ENCODE results near the gene TCF7L1. TPM values are rescaled to one million over a fixed set of nuclear protein-coding genes. Genes with fewer than 3 reads are reported as not detected.

TCF7L1 gene
- polyA plus RNA-seq, 3 donors, result 0.05 to 0.09 TPM; not detected in 1

- WGBS (ENCODE audit: insufficient coverage), result 93% methylated on average over 3 of the region's 7 CpGs
- H3K27ac Mint-ChIP-seq, result no peak overlapping the region
- H3K4me3 Mint-ChIP-seq, result no peak overlapping the region
- Histone ChIP-seq H3K4me2 (replicated peaks; ENCODE audit: extremely low read depth, low read length, poor library complexity, severe bottlenecking) (no peak overlapping the region), H3K9ac (ENCODE audit: insufficient read depth, low read length, poor library complexity, severe bottlenecking) (no peak overlapping the region), H3K4me3 (replicated peaks in 1 of 3; ENCODE audit: low read depth in 2 of 3, low read length in 3 of 3) (no peak overlapping the region), H4K20me1 (ENCODE audit: insufficient read depth, low read length) (no peaks in the 10 kb centered on the region), H3K27ac (ENCODE audit: low read depth in 1 of 2, low read length in 2 of 2) (no peak overlapping the region), H3K36me3 (replicated peaks in 1 of 2; ENCODE audit: control insufficient read depth in 1 of 2, insufficient read depth in 2 of 2, low read length in 2 of 2) (no peaks in the 10 kb centered on the region), H3K4me1 (ENCODE audit: control insufficient read depth in 1 of 2, insufficient read depth in 2 of 2, low read length in 2 of 2) (no peaks in the 10 kb centered on the region), H3K79me2 (ENCODE audit: insufficient read depth, low read length) (no peaks in the 10 kb centered on the region), H3K9me3 (replicated peaks in 1 of 2; ENCODE audit: control insufficient read depth in 1 of 2, insufficient read depth in 1 of 2, low read length in 2 of 2) (no peaks in the 10 kb centered on the region), H3K27me3 (ENCODE audit: control insufficient read depth in 2 of 2, insufficient read depth in 2 of 2, low read length in 2 of 2) (no peaks in the 10 kb centered on the region), H2AFZ (ENCODE audit: insufficient read depth, low read depth, low read length, poor library complexity, severe bottlenecking) (no peak overlapping the region)
- intact Hi-C loops (cut with micrococcal nuclease), result loop anchor here (2.0 to 5.0 kb wide), 2 partner anchors 37 kb away; no protein-coding TSS in a partner anchor
- no peaks in the 10 kb centered on the region for H3K9me3 Mint-ChIP-seq
- H3K27me3 Mint-ChIP-seq (ENCODE audit: low read depth in 3 of 3), result peaks cover 3 to 11% (median 7%) of the 10 kb centered on the region in 3 donors
- DNase-seq, result no peak
- no peaks in the 10 kb centered on the region for H3K4me1 Mint-ChIP-seq
- H3K36me3 Mint-ChIP-seq, result no peaks in the 10 kb centered on the region
- no peak for TF ChIP-seq CTCF (IDR thresholded peaks at IDR 0.05)
Observed at GRCh38 chr2:85265304-85265703, 132.1 kb downstream of the TCF7L1 start.

- H3K27me3 Mint-ChIP-seq (ENCODE audit: low read depth in 3 of 3), result peaks cover 3 to 14% (median 11%) of the 10 kb centered on the region in 3 donors
- Histone ChIP-seq H3K36me3 (replicated peaks in 1 of 2; ENCODE audit: control insufficient read depth in 1 of 2, insufficient read depth in 2 of 2, low read length in 2 of 2) (no peaks in the 10 kb centered on the region), H3K4me3 (replicated peaks in 1 of 3; ENCODE audit: low read depth in 2 of 3, low read length in 3 of 3) (no peak overlapping the region), H4K20me1 (ENCODE audit: insufficient read depth, low read length) (no peaks in the 10 kb centered on the region), H3K4me1 (ENCODE audit: control insufficient read depth in 1 of 2, insufficient read depth in 2 of 2, low read length in 2 of 2) (no peaks in the 10 kb centered on the region), H3K79me2 (ENCODE audit: insufficient read depth, low read length) (no peaks in the 10 kb centered on the region), H3K9ac (ENCODE audit: insufficient read depth, low read length, poor library complexity, severe bottlenecking) (no peak overlapping the region), H3K27me3 (ENCODE audit: control insufficient read depth in 2 of 2, insufficient read depth in 2 of 2, low read length in 2 of 2) (no peaks in the 10 kb centered on the region), H3K27ac (ENCODE audit: low read depth in 1 of 2, low read length in 2 of 2) (no peak overlapping the region), H3K4me2 (replicated peaks; ENCODE audit: extremely low read depth, low read length, poor library complexity, severe bottlenecking) (no peak overlapping the region), H3K9me3 (replicated peaks in 1 of 2; ENCODE audit: control insufficient read depth in 1 of 2, insufficient read depth in 1 of 2, low read length in 2 of 2) (no peaks in the 10 kb centered on the region), H2AFZ (ENCODE audit: insufficient read depth, low read depth, low read length, poor library complexity, severe bottlenecking) (no peak overlapping the region)
- WGBS (ENCODE audit: insufficient coverage), result 100% methylated on average over 1 of the region's 7 CpGs
- H3K27ac Mint-ChIP-seq, result peak overlapping the region in 1 of 7 donors; percentile 9
- no peaks in the 10 kb centered on the region for H3K36me3 Mint-ChIP-seq
- intact Hi-C loops (cut with micrococcal nuclease), result loop anchor here in 1 of 2 donors (5.0 kb wide), 1 partner anchor 36 kb away; no protein-coding TSS in a partner anchor
- peak; percentile 98 for TF ChIP-seq CTCF (IDR thresholded peaks at IDR 0.05)
- no peaks in the 10 kb centered on the region for H3K4me1 Mint-ChIP-seq
- no peaks in the 10 kb centered on the region for H3K9me3 Mint-ChIP-seq
- H3K4me3 Mint-ChIP-seq, result no peak overlapping the region
- peak; percentile 54 to 72 (median 70) for DNase-seq
Observed at GRCh38 chr2:85266146-85267041, 133.2 kb downstream of the TCF7L1 start.

Measured in CD14-positive monocyte (primary cell).